ENCODE measurements around the gene EPHA6. TPM values are rescaled to one million over a fixed set of nuclear protein-coding genes. Genes with fewer than 3 reads are reported as not detected.

Gene EPHA6
- total and polyA plus RNA-seq, 2 donors (not counting 3 experiments of a cell fraction or from before 2014, with no cell fraction given): not detected

DNA sequence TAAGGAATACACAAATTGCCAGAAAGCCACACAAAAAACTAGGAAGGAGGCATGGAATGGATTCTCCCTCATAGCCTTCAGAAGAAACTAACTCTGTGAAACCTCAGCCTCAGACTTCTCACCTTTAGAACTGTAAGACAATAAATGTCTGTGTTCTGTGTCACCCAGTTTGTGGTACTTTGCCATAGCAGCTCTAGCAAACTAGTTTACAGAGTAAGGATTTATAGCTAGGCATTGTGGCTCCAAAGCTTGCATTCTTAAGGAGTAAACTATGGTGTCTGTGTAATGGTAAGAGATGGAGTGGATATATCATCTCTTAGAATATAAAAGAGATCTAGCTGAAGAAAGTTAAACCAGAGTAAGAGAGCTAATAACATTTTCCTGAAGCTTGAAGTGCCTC lies 18.9 kb downstream of the EPHA6 start:
- Histone ChIP-seq H3K4me3 (replicated peaks in 1 of 3; ENCODE audit: insufficient read depth in 1 of 3, low read depth in 1 of 3, low read length in 3 of 3) (no peak overlapping the region), H2AFZ (ENCODE audit: low read depth, low read length) (no peak overlapping the region), H3K79me2 (ENCODE audit: control insufficient read depth, insufficient read depth, low read length) (no peaks in the 10 kb centered on the region), H3K9me3 (replicated peaks; ENCODE audit: control insufficient read depth, insufficient read depth, low read length) (no peaks in the 10 kb centered on the region), H3K9ac (replicated peaks; ENCODE audit: extremely low read depth, insufficient read depth, low read length) (no peak overlapping the region), H3K4me2 (ENCODE audit: insufficient read depth, low read length) (no peak overlapping the region), H4K20me1 (replicated peaks; ENCODE audit: control insufficient read depth, extremely low read depth, insufficient read depth, low read length) (no peaks in the 10 kb centered on the region), H3K36me3 (ENCODE audit: control insufficient read depth in 2 of 2, extremely low read depth in 1 of 2, insufficient read depth in 2 of 2, low read length in 2 of 2) (no peaks in the 10 kb centered on the region), H3K9me1 (replicated peaks; ENCODE audit: control insufficient read depth, extremely low read depth, insufficient read depth, low read length) (no peaks in the 10 kb centered on the region), H3K4me1 (ENCODE audit: control insufficient read depth, extremely low read depth, insufficient read depth, low read length) (no peaks in the 10 kb centered on the region), H3K27me3 (ENCODE audit: control insufficient read depth in 2 of 2, insufficient read depth in 2 of 2, low read length in 2 of 2) (no peaks in the 10 kb centered on the region), H3K27ac (ENCODE audit: insufficient read depth, low read depth, low read length) (no peak overlapping the region)
- POLR2A ChIA-PET: no interaction called here
- intact Hi-C loops (cut with micrococcal nuclease): no loop called here
- no peak for FAIRE-seq
- CTCF ChIA-PET: no interaction called here
- TF ChIP-seq EZH2 (IDR thresholded peaks at IDR 0.05; ENCODE audit: borderline replicate concordance, low read depth, low read length, severe bottlenecking) (no peak), JUN (IDR thresholded peaks at IDR 0.05; ENCODE audit: borderline replicate concordance, insufficient read depth, insufficient read length, low read depth) (no peak), GATA2 (IDR thresholded peaks at IDR 0.05; ENCODE audit: insufficient read depth, insufficient read length, low read depth, low read length) (no peak), FOS (IDR thresholded peaks at IDR 0.05; ENCODE audit: borderline replicate concordance, insufficient read depth, low read length) (no peak), MYC (IDR thresholded peaks at IDR 0.05; ENCODE audit: low read depth, low read length) (no peak), POLR2AphosphoS5 (IDR thresholded peaks at IDR 0.05; ENCODE audit: insufficient read depth, low read depth, low read length) (no peak), MAX (IDR thresholded peaks at IDR 0.05; ENCODE audit: insufficient read depth, insufficient read length) (no peak), POLR2A (IDR thresholded peaks at IDR 0.05; ENCODE audit: low read depth, low read length) (no peak)
- TF ChIP-seq, protein P1, sequence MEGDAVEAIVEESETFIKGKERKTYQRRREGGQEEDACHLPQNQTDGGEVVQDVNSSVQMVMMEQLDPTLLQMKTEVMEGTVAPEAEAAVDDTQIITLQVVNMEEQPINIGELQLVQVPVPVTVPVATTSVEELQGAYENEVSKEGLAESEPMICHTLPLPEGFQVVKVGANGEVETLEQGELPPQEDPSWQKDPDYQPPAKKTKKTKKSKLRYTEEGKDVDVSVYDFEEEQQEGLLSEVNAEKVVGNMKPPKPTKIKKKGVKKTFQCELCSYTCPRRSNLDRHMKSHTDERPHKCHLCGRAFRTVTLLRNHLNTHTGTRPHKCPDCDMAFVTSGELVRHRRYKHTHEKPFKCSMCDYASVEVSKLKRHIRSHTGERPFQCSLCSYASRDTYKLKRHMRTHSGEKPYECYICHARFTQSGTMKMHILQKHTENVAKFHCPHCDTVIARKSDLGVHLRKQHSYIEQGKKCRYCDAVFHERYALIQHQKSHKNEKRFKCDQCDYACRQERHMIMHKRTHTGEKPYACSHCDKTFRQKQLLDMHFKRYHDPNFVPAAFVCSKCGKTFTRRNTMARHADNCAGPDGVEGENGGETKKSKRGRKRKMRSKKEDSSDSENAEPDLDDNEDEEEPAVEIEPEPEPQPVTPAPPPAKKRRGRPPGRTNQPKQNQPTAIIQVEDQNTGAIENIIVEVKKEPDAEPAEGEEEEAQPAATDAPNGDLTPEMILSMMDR (IDR thresholded peaks at IDR 0.05; ENCODE audit: extremely low read depth in 1 of 2, insufficient read depth in 1 of 2, low read depth in 1 of 2, low read length in 2 of 2): no peak
- dilution Hi-C loops (cut with MboI; ENCODE audit: extremely low pct_ligation_motif_present, low sequenced_read_pairs): no loop called here
- no peak for DNase-seq (ENCODE audit: low read depth, low spot score)
- no TSS peak for BruUV-seq (replicated peaks)

Data from endothelial cell of umbilical vein (primary cell).